ENCODE measurements around the gene RGS9. TPM values are rescaled to one million over a fixed set of nuclear protein-coding genes. Genes with fewer than 3 reads are reported as not detected.

RGS9 gene
- total RNA-seq, 1 donor from 2014 or later = 8.1 TPM

DNA sequence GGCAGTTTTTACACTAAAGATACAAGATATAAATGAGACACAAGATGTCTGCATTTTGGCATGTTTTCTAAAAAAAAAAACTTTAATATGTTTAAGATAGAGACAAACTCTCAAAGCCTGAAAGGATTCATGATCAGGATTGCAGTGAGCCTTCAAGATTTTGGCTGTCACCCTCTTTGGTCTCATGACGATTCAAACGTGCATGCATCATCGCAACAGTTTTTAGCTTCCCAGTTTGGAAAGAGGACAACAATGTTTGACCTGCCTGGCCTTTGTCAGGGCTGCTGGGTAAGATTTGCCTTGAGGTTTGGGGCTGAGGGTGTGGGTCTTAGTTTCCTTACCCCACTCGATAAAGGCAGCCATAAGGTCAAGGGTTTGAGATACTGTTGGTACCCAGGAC, 134.1 kb downstream of the RGS9 start:
- Histone ChIP-seq H3K4me3 (no peak overlapping the region), H3K36me3 (no peaks in the 10 kb centered on the region), H3K9me3 (no peaks in the 10 kb centered on the region), H3K27ac (no peak overlapping the region), H3K4me1 (no peaks in the 10 kb centered on the region), H3K27me3 (no peaks in the 10 kb centered on the region)
- intact Hi-C loops (cut with DNase I) = no loop called here
- no peak for DNase-seq (ENCODE audit: extremely low spot score in 2 of 2)
- TF ChIP-seq, protein P1, sequence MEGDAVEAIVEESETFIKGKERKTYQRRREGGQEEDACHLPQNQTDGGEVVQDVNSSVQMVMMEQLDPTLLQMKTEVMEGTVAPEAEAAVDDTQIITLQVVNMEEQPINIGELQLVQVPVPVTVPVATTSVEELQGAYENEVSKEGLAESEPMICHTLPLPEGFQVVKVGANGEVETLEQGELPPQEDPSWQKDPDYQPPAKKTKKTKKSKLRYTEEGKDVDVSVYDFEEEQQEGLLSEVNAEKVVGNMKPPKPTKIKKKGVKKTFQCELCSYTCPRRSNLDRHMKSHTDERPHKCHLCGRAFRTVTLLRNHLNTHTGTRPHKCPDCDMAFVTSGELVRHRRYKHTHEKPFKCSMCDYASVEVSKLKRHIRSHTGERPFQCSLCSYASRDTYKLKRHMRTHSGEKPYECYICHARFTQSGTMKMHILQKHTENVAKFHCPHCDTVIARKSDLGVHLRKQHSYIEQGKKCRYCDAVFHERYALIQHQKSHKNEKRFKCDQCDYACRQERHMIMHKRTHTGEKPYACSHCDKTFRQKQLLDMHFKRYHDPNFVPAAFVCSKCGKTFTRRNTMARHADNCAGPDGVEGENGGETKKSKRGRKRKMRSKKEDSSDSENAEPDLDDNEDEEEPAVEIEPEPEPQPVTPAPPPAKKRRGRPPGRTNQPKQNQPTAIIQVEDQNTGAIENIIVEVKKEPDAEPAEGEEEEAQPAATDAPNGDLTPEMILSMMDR (IDR thresholded peaks at IDR 0.05) = no peak
- TF ChIP-seq POLR2A (IDR thresholded peaks at IDR 0.05) (no peak), POLR2AphosphoS5 (IDR thresholded peaks at IDR 0.05; ENCODE audit: insufficient read depth in 1 of 2, low read depth in 1 of 2) (no peak)

Small RNA genes within 50 kb of the gene (small RNA-seq; reads per million reads assigned to genes)
- gene AC060771.1 = not detected

Other genes with a start within 250 kb of the RGS9 start
- 9.8 TPM for gene LRRC37A3, start 217.9 kb upstream of the RGS9 start, total RNA-seq
- gene GNA13, start 80.6 kb upstream of the RGS9 start, total RNA-seq = 41.7 TPM

Measured in vagina (tissue), 2 donors.